ENCODE measurements around the gene WWOX. TPM values are rescaled to one million over a fixed set of nuclear protein-coding genes. Genes with fewer than 3 reads are reported as not detected.

The WWOX gene
- total and polyA plus RNA-seq, 2 of the 8 experiments (the other 6 are each of a cell fraction or from before 2014, with no cell fraction given) = 5.4 to 16.7 TPM

- WGBS, 2 experiments (ENCODE audit: extremely low coverage in 1 of 2, insufficient coverage in 1 of 2, insufficient read length in 1 of 2, insufficient replicate concordance in 2 of 2, low coverage in 1 of 2, low lambda C conversion rate in 2 of 2, missing lambda C conversion rate in 1 of 2) = 92% methylated on average over 6 of the region's 6 CpGs; no CpG with 5 or more reads in 1 of the 2 experiments
- TF ChIP-seq MAFK (IDR thresholded peaks at IDR 0.05; ENCODE audit: low read depth, low read length) (no peak), CBX8 (IDR thresholded peaks at IDR 0.05; ENCODE audit: borderline replicate concordance, low read depth, low read length) (no peak), YY1 (IDR thresholded peaks at IDR 0.05; ENCODE audit: low read depth, low read length) (no peak), JUND (IDR thresholded peaks at IDR 0.05; ENCODE audit: low read length) (no peak), EGR1 (IDR thresholded peaks at IDR 0.05; ENCODE audit: borderline replicate concordance, low read depth, low read length) (no peak), KDM5A (IDR thresholded peaks at IDR 0.05; ENCODE audit: low read length) (no peak), GABPA (IDR thresholded peaks at IDR 0.05; ENCODE audit: borderline replicate concordance, insufficient read depth, low read length) (no peak), JUN (IDR thresholded peaks at IDR 0.05; ENCODE audit: low read depth, low read length) (no peak), POLR2AphosphoS5 (IDR thresholded peaks at IDR 0.05; ENCODE audit: low read depth, low read length) (no peak), RBBP5 (IDR thresholded peaks at IDR 0.05; ENCODE audit: borderline replicate concordance, low read depth, low read length) (no peak), TAF7 (optimal IDR thresholded peaks at IDR 0.05; ENCODE audit: borderline replicate concordance, low read depth, low read length) (no peak), SRF (IDR thresholded peaks at IDR 0.05; ENCODE audit: low read depth, low read length) (no peak), E2F6 (IDR thresholded peaks at IDR 0.05) (no peak), SP1 (IDR thresholded peaks at IDR 0.05; ENCODE audit: low read depth, low read length) (no peak), SUZ12 (IDR thresholded peaks at IDR 0.05; ENCODE audit: low read length) (no peak)
These were observed 685.3 kb downstream of the WWOX start for GRCh38 chr16:78784771-78785170.

More at GRCh38 chr16:78784771-78785170, 685.3 kb downstream of the WWOX start:
- H3K4me3 ChIP-seq (ENCODE audit: extremely low read depth in 1 of 4, insufficient read depth in 2 of 4, low read depth in 3 of 4, low read length in 4 of 4) = no peak overlapping the region
- H2BK15ac ChIP-seq (ENCODE audit: low read length) = no peak overlapping the region
- H2BK5ac ChIP-seq (ENCODE audit: low read depth, low read length) = no peak overlapping the region
- H2AK5ac ChIP-seq (ENCODE audit: low read depth, low read length) = no peak overlapping the region
- no peak overlapping the region for H3K4ac ChIP-seq (replicated peaks; ENCODE audit: insufficient read length, low read depth, low read length)
- ChIA-PET POLR2A (ENCODE audit: partially characterized antibody) (no interaction called here), CTCF (ENCODE audit: partially characterized antibody) (interaction anchor here (0.6 to 1.0 kb wide), 2 partner anchors 15 to 197 kb away, joined by 3 read pairs; no protein-coding TSS in a partner anchor)
- H3K9ac ChIP-seq (replicated peaks in 1 of 4; ENCODE audit: extremely low read depth in 1 of 4, low read depth in 3 of 4, low read length in 3 of 4) = no peak overlapping the region
- FAIRE-seq = no peak
- peaks cover 3% of the 10 kb centered on the region; the same call in 1 of the 2 replicates for H3K23me2 ChIP-seq (ENCODE audit: low read depth, low read length)
- no peak overlapping the region for H3K27ac ChIP-seq (ENCODE audit: low read depth, low read length)
- H3K79me1 ChIP-seq (ENCODE audit: low read depth, low read length) = no peaks in the 10 kb centered on the region
- no peak overlapping the region for H2BK12ac ChIP-seq (ENCODE audit: low read depth, low read length)
- H3K56ac ChIP-seq (replicated peaks; ENCODE audit: insufficient read length, low read depth, low read length) = no peak overlapping the region
- H3K23ac ChIP-seq (ENCODE audit: insufficient read length) = no peak overlapping the region
- no peak overlapping the region for H4K91ac ChIP-seq (replicated peaks; ENCODE audit: insufficient read length, low read length)
- H2AFZ ChIP-seq (ENCODE audit: low read length) = no peak overlapping the region
- no peaks in the 10 kb centered on the region for H3K79me2 ChIP-seq (ENCODE audit: control insufficient read depth in 1 of 2, insufficient read depth in 2 of 2, low read length in 2 of 2)
- H3K4me2 ChIP-seq (ENCODE audit: insufficient read depth in 1 of 2, low read depth in 2 of 2, low read length in 2 of 2) = no peak overlapping the region
- H2BK20ac ChIP-seq (ENCODE audit: low read length) = no peak overlapping the region
- no peaks in the 10 kb centered on the region for H3K9me3 ChIP-seq (ENCODE audit: insufficient read depth in 2 of 2, low read depth in 1 of 2, low read length in 1 of 2)
- no peak overlapping the region for H3K14ac ChIP-seq (ENCODE audit: insufficient read length)
- no peaks in the 10 kb centered on the region for H3K36me3 ChIP-seq (ENCODE audit: control insufficient read depth in 2 of 4, insufficient read depth in 4 of 4, low read length in 3 of 4)
- H3K4me1 ChIP-seq (replicated peaks in 1 of 4; ENCODE audit: control insufficient read depth in 3 of 4, insufficient read depth in 4 of 4, low read length in 3 of 4) = peaks cover 0 to 2% (median 0%) of the 10 kb centered on the region in 4 experiments; a peak in 1 of 7 replicates
- no peak overlapping the region for H4K8ac ChIP-seq (ENCODE audit: extremely low read depth, insufficient read depth, low read length)
- H2BK120ac ChIP-seq (replicated peaks; ENCODE audit: low read depth, low read length) = no peak overlapping the region
- H3K27me3 ChIP-seq (replicated peaks in 1 of 4; ENCODE audit: control insufficient read depth in 3 of 4, extremely low read depth in 1 of 4, insufficient read depth in 3 of 4, low read length in 3 of 4) = no peaks in the 10 kb centered on the region
- no peak overlapping the region for H4K5ac ChIP-seq (ENCODE audit: insufficient read length, low read depth, low read length)
- no peak overlapping the region for H3K18ac ChIP-seq (ENCODE audit: extremely low read depth, low read length)
- no peak for DNase-seq (ENCODE audit: low read depth in 1 of 2, low spot score in 2 of 2)
- H4K20me1 ChIP-seq (replicated peaks in 1 of 2; ENCODE audit: control insufficient read depth in 1 of 2, insufficient read depth in 2 of 2, low read length in 2 of 2) = peaks cover 0 to 2% of the 10 kb centered on the region in 2 experiments

Measured in H1 (cell line).